Measurements from ENCODE around the gene FREM1. TPM values are rescaled to one million over a fixed set of nuclear protein-coding genes. Genes with fewer than 3 reads are reported as not detected.

FREM1 gene
- total RNA-seq, 2 experiments from 2014 or later: not detected

DNA sequence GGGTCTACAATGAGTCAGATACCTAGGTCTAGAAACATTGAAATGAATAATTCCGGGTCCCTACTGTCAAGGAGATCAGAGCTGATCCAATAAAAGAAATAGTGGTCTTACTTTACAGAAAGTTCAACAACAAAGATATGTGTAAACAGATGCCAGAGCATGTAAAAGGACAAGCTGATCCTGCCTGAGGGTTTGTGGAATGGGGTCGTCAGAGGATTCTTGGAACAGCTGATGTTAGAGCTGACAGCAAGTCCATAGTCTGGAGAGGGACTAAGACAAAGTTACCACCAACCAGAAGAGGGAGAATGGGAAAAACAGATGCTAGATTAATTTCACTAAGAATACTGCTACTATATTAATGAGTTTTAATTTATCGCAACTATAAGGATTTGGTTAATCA, 71.5 kb downstream of the FREM1 start:
- TF ChIP-seq, protein P1, sequence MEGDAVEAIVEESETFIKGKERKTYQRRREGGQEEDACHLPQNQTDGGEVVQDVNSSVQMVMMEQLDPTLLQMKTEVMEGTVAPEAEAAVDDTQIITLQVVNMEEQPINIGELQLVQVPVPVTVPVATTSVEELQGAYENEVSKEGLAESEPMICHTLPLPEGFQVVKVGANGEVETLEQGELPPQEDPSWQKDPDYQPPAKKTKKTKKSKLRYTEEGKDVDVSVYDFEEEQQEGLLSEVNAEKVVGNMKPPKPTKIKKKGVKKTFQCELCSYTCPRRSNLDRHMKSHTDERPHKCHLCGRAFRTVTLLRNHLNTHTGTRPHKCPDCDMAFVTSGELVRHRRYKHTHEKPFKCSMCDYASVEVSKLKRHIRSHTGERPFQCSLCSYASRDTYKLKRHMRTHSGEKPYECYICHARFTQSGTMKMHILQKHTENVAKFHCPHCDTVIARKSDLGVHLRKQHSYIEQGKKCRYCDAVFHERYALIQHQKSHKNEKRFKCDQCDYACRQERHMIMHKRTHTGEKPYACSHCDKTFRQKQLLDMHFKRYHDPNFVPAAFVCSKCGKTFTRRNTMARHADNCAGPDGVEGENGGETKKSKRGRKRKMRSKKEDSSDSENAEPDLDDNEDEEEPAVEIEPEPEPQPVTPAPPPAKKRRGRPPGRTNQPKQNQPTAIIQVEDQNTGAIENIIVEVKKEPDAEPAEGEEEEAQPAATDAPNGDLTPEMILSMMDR (IDR thresholded peaks at IDR 0.05): no peak
- H3K27ac Mint-ChIP-seq: no peak overlapping the region
- no peaks in the 10 kb centered on the region for H3K36me3 Mint-ChIP-seq (ENCODE audit: low read depth)
- no peak overlapping the region for H3K4me3 Mint-ChIP-seq
- ChIA-PET CTCF (interaction anchor here (1.5 kb wide), 1 partner anchor 8 kb away, joined by 4 read pairs; no protein-coding TSS in a partner anchor), POLR2A (no interaction called here)
- intact Hi-C loops (cut with micrococcal nuclease): no loop called here
- DNase-seq (no peak), ATAC-seq (no peak)
- peaks cover 4% of the 10 kb centered on the region for H3K27me3 Mint-ChIP-seq
- H3K9me3 Mint-ChIP-seq: peaks cover 1% of the 10 kb centered on the region
- H3K4me1 Mint-ChIP-seq (ENCODE audit: low read depth): no peaks in the 10 kb centered on the region

DNA sequence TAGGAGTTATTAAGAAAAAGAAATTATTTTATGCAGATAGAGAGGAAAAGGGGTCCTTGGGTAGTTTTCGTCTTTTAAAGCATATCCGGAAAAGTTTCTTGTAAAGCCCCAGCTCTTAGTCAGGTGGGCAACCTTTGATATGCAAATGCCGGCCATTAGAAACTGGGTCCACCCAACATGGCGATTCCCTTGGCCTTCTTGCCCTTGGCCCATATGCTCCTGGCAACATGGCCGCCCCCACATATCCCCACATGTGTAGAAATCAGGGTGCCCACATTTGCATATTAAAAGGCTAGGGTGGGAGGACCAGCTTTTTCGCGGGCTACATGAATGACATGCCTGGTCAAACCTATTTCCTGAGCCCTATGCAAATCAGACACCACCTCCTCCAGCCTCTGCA, 73.3 kb downstream of the FREM1 start:
- TF ChIP-seq, protein P1 (IDR thresholded peaks at IDR 0.05): no peak
- CTCF ChIA-PET: interaction anchor here (0.5 kb wide), 1 partner anchor 1024 kb away, joined by 3 read pairs; no protein-coding TSS in a partner anchor
- H3K4me1 Mint-ChIP-seq (ENCODE audit: low read depth): no peaks in the 10 kb centered on the region
- no peaks in the 10 kb centered on the region for H3K36me3 Mint-ChIP-seq (ENCODE audit: low read depth)
- H3K4me3 Mint-ChIP-seq: no peak overlapping the region
- POLR2A ChIA-PET: no interaction called here
- intact Hi-C loops (cut with micrococcal nuclease): no loop called here
- H3K27ac Mint-ChIP-seq: no peak overlapping the region
- DNase-seq: no peak
- no peak for ATAC-seq
- peaks cover 4% of the 10 kb centered on the region for H3K27me3 Mint-ChIP-seq
- H3K9me3 Mint-ChIP-seq: peaks cover 1% of the 10 kb centered on the region

DNA sequence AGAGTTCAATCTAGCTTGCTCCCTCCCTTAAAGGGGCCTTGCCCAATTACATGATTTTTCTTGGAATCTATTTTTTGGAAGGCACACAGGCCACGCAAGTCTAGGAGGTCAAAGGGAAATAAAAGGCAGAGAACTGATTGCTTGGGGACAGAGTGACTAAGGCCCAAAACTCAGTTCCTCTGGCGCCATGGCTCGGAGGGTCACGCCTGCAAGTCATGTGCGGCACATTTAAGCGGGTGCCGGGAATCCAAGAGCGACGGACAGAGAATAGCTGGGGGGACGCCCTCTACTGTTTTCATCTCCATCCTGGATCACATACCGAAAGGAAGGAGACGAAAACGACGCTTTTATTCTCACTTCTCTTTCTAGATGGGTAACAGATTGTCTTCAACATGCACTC, 78.6 kb downstream of the FREM1 start:
- Mint-ChIP-seq H3K27me3 (peaks cover 1% of the 10 kb centered on the region), H3K27ac (no peak overlapping the region), H3K9me3 (no peaks in the 10 kb centered on the region), H3K4me1 (ENCODE audit: low read depth) (no peaks in the 10 kb centered on the region), H3K4me3 (no peak overlapping the region), H3K36me3 (ENCODE audit: low read depth) (no peaks in the 10 kb centered on the region)
- ChIA-PET POLR2A (no interaction called here), CTCF (no interaction called here)
- intact Hi-C loops (cut with micrococcal nuclease): no loop called here
- TF ChIP-seq, protein P1 (IDR thresholded peaks at IDR 0.05): no peak
- DNase-seq (no peak), ATAC-seq (no peak)

DNA sequence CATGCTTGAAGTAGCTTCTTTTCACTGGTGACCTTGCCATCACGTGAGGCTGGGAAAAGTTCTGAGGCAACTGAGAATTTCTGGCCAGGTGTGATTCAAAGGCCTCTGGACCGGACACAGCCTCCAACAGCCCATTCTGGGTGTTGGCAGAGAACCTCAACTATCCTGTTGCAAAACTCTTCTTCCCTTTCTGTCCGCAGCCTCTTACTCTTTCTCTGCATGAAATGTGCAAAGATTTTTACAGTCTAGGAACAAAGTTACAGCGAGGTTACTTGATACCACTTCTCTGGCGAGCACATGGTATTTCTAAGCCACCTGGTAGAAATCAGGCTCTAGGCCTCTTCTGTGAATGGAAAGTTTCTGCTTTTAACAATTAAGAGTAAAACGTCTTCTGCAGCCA, 79.2 kb downstream of the FREM1 start:
- Mint-ChIP-seq H3K27ac (no peak overlapping the region), H3K4me3 (no peak overlapping the region), H3K9me3 (no peaks in the 10 kb centered on the region), H3K4me1 (ENCODE audit: low read depth) (no peaks in the 10 kb centered on the region), H3K27me3 (peaks cover 3% of the 10 kb centered on the region), H3K36me3 (ENCODE audit: low read depth) (no peaks in the 10 kb centered on the region)
- ChIA-PET POLR2A (no interaction called here), CTCF (no interaction called here)
- ATAC-seq: no peak
- no peak for DNase-seq
- TF ChIP-seq, protein P1 (IDR thresholded peaks at IDR 0.05): no peak
- intact Hi-C loops (cut with micrococcal nuclease): no loop called here

DNA sequence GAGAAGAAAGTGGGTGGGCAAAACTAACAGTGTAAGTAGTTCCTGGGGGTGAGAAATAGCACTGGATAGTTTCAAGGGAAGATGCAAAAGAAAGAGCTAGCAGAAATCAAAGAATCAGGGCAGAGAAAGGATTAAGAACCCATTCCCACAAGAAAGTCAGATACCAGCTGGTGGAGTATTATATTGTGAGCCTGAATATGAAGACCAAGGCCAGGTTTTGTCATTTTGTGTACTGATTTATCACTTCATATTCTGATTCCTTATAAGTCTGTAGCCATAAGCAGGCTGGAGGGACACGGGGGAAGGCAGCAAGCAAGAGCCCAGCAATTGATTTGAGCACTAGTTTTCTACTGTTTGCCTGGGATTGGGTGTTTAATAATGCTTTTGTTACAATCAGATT, 80.2 kb downstream of the FREM1 start:
- ATAC-seq: no peak
- ChIA-PET POLR2A (no interaction called here), CTCF (interaction anchor here (1.6 kb wide), 1 partner anchor 62 kb away, joined by 3 read pairs; no protein-coding TSS in a partner anchor)
- H3K9me3 Mint-ChIP-seq: no peaks in the 10 kb centered on the region
- intact Hi-C loops (cut with micrococcal nuclease): no loop called here
- H3K4me1 Mint-ChIP-seq (ENCODE audit: low read depth): no peaks in the 10 kb centered on the region
- TF ChIP-seq, protein P1 (IDR thresholded peaks at IDR 0.05): no peak
- DNase-seq: no peak
- H3K36me3 Mint-ChIP-seq (ENCODE audit: low read depth): no peaks in the 10 kb centered on the region
- no peak overlapping the region for H3K4me3 Mint-ChIP-seq
- peaks cover 6% of the 10 kb centered on the region for H3K27me3 Mint-ChIP-seq
- no peak overlapping the region for H3K27ac Mint-ChIP-seq

All from activated CD8-positive, alpha-beta T cell treated with anti-CD3 and anti-CD28 coated beads for 36 hours (primary cell).